HAP-1 (cell line): ENCODE data around the gene ASIC3.

ENCODE experiments used
- DNase-seq, 2 experiments: peaks; one replicate each; pipeline ENCODE4 v3.0.0-alpha.2; 2016 to 2020; ENCODE audit warnings: low spot score in 2 of 2
- H3K27me3 ChIP-seq: fragments of 250-450 bp; sonication (Bioruptor Pico); 2 replicates; pipeline ENCODE4 v1.5.1; 2020; ENCODE audit warnings: low read depth, mild to moderate bottlenecking, moderate library complexity
- H3K36me3 ChIP-seq: fragments of 250-450 bp; sonication (Bioruptor Pico); replicated peaks from 2 replicates; pipeline ENCODE4 v1.5.1; 2020; ENCODE audit warnings: mild to moderate bottlenecking
- H3K4me1 ChIP-seq: fragments of 250-450 bp; sonication (Bioruptor Pico); 2 replicates; pipeline ENCODE4 v1.5.1; 2020; ENCODE audit warnings: mild to moderate bottlenecking
- H3K4me3 ChIP-seq: fragments of 250-450 bp; sonication (Bioruptor Pico); 2 replicates; pipeline ENCODE4 v1.5.1; 2020; ENCODE audit warnings: mild to moderate bottlenecking, moderate library complexity
- H3K9me3 ChIP-seq: fragments of 250-450 bp; sonication (Bioruptor Pico); 2 replicates; pipeline ENCODE4 v1.5.1; 2020; ENCODE audit warnings: mild to moderate bottlenecking, moderate library complexity
- in situ Hi-C: fragments of 300-500 bp; cut with MboI; formaldehyde crosslinking; loops from 3 replicates; pipeline ENCODE4 v1.14.3; 2020; ENCODE audit warnings: low sequenced_read_pairs, inconsistent platforms, mixed read lengths

Gene ASIC3

DNA sequence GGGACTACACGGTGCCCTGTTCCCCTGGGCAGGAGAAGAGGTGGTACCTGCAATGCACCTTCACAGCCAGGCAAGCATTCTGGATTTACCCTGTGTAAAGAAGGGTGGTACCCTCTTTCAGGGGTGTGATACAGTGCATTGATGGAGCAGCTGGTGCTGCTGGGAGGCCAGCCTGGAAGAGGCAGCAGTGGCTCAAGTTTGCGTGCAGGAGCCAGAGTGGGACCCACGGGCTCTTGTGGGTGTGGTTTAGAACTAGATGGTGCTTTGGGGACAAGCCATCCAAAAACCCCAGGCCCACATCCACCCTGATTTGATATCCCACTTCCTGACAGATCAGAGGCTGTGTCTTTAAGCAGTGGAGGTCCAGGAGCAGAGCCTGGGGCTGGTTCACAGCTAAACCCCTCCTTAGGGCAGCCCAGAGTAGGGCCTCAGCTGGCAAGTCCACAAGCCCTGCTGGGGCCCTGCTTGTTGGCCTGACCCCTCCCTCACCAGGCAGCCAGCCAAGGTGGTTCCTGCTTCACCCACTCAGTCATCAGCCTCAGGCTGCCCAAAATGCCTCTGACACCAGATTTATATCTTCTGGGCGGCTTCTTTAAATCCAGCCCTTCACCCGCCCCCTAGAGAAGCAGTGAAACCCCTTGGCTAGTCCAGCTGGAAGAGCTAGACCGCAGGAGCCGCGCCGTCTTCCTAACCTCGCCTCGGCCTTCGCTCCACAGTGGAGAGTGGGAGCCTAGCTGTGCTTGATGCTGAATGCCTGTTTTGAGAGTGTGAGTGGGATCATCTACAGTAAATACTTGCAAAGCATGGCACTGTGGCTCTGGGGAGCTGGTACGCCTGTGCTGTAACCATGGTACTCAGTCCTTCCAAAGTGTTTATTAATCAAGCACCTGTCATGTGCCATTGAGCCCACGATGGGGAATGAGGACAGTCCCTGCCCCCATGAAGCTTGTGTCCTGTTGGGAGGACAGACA lies 1.4 kb upstream of the ASIC3 start:
- no peak for DNase-seq
- no peaks in the 10 kb centered on the region; the same call in 1 of the 2 replicates for H3K36me3 ChIP-seq
- no peaks in the 10 kb centered on the region for H3K27me3 ChIP-seq
- H3K4me3 ChIP-seq, result no peak overlapping the region
- in situ Hi-C loops, result no loop called here
- no peaks in the 10 kb centered on the region for H3K9me3 ChIP-seq
- no peaks in the 10 kb centered on the region for H3K4me1 ChIP-seq

DNA sequence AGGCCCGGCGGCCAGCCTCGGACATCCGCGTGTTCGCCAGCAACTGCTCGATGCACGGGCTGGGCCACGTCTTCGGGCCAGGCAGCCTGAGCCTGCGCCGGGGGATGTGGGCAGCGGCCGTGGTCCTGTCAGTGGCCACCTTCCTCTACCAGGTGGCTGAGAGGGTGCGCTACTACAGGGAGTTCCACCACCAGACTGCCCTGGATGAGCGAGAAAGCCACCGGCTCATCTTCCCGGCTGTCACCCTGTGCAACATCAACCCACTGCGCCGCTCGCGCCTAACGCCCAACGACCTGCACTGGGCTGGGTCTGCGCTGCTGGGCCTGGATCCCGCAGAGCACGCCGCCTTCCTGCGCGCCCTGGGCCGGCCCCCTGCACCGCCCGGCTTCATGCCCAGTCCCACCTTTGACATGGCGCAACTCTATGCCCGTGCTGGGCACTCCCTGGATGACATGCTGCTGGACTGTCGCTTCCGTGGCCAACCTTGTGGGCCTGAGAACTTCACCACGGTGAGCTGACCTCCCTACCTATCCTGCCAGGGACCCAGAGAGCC lies 656 bp downstream of the ASIC3 start:
- Histone ChIP-seq H3K9me3 (no peaks in the 10 kb centered on the region), H3K4me1 (no peaks in the 10 kb centered on the region), H3K4me3 (no peak overlapping the region), H3K36me3 (no peaks in the 10 kb centered on the region; the same call in 1 of the 2 replicates), H3K27me3 (no peaks in the 10 kb centered on the region)
- no peak for DNase-seq
- in situ Hi-C loops, result no loop called here

- Histone ChIP-seq H3K27me3 (no peaks in the 10 kb centered on the region), H3K4me3 (no peak overlapping the region), H3K4me1 (no peaks in the 10 kb centered on the region), H3K36me3 (no peaks in the 10 kb centered on the region), H3K9me3 (no peaks in the 10 kb centered on the region)
- no peak for DNase-seq
- in situ Hi-C loops, result no loop called here
Observed at GRCh38 chr7:151051108-151051507, 2.8 kb downstream of the ASIC3 start.

- in situ Hi-C loops, result no loop called here
Observed at GRCh38 chr7:151053096-151053495, 4.8 kb downstream of the ASIC3 start.

DNA sequence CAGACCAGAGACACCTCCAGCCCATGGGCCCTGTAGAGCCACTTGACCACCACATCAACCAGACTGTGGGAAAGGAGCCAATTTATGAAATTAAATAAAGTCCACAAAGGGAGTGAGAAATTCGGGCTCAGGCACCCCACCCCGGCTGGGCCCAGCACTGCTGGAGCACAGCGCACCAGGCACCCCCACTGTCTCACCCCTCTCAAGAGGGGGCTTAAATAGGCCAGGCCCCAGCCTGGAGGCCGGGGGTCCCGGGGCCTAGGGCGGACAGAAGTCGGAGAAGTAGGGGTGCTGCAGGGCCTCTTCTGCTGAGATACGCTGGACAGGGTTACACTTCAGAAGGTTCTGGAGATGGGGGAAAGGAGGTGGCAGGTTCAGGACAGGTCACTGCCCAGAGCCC lies 5.4 kb downstream of the ASIC3 start:
- peaks cover 6% of the 10 kb centered on the region for H3K4me1 ChIP-seq
- in situ Hi-C loops, result no loop called here
- no peaks in the 10 kb centered on the region for H3K36me3 ChIP-seq
- H3K27me3 ChIP-seq, result no peaks in the 10 kb centered on the region
- no peak for DNase-seq
- H3K9me3 ChIP-seq, result no peaks in the 10 kb centered on the region
- no peak overlapping the region for H3K4me3 ChIP-seq

More at GRCh38 chr7:151053096-151053495, 4.8 kb downstream of the ASIC3 start:
- Histone ChIP-seq H3K27me3 (no peaks in the 10 kb centered on the region), H3K36me3 (no peaks in the 10 kb centered on the region), H3K9me3 (no peaks in the 10 kb centered on the region), H3K4me1 (no peaks in the 10 kb centered on the region; the same call in 1 of the 2 replicates), H3K4me3 (no peak overlapping the region)
- DNase-seq, result no peak

GRCh38 chr7:151056283-151056665 lies 7.9 kb downstream of the ASIC3 start:
- peaks cover 16% of the 10 kb centered on the region for H3K4me1 ChIP-seq
- H3K4me3 ChIP-seq, result no peak overlapping the region
- H3K9me3 ChIP-seq, result no peaks in the 10 kb centered on the region
- H3K27me3 ChIP-seq, result no peaks in the 10 kb centered on the region
- no peaks in the 10 kb centered on the region for H3K36me3 ChIP-seq
- no peak for DNase-seq
- in situ Hi-C loops, result no loop called here

DNA sequence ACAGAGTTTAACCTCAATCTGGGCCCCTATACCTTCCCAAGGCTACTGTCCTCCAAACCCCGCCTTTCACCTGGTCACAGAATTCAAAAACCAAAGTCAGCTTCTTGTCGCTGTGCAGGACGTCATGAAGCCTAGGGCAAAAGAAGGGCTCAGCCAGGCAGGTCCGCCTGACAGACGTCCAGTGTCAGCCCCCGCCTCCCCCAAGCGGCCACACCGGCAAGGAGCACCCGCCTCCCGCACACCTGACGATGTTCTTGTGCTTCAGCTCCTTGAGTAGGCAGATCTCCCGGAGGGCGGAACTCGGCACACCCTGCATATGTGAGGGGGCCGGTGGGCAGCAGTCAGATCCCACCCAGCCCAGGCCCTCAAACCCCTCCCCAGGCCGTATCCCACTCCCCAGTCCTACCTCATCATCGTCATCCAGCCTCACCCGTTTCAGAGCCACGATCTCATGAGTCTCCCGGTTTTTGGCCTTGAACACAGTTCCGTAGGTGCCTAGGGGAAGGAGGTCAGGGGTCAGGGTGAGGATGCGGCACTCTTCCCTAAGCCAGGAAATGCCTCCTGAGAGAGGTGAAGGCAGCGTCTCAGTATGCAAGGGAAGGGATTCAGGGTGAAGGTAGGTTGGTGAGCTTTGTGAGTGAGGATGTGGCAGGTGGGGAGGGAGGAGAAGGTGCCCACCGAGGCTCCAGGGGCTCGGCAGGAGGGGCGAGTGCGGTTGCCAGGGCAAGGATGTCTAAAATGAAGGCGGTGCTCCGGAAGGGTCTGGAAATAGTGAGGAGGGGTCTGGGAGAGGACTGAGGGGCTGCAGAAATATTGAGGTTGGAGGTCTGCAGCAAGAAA lies 8.6 kb downstream of the ASIC3 start:
- Histone ChIP-seq H3K4me1 (peaks cover 21% of the 10 kb centered on the region), H3K36me3 (peaks cover 2% of the 10 kb centered on the region; the same call in 1 of the 2 replicates), H3K9me3 (no peaks in the 10 kb centered on the region), H3K4me3 (peak overlapping the region; percentile 88), H3K27me3 (no peaks in the 10 kb centered on the region)
- no peak for DNase-seq
- in situ Hi-C loops, result no loop called here

DNA sequence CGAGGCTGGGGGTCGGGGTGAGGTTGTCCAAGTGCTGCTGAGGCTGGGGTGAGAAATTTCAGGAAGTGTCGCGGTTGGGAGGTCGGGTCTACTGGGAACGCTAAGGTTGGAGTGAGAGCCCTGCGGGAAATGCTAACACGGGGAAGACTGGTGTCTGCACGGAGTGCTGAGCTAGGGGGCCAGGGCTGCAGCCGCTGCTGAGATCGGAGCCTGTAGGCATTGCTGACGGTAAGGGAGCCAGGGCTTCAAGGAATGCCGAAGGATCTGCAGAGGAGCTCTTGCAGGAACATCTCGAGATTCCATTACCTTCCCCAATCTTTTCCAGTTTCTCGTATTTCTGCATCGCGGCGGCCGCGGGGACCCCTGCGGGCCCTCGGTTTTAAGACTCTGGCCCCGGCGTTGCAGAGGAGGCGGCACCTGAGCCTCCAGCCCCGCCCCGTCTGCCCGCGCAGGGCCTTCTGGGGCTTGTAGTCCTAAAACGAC lies 9.2 kb downstream of the ASIC3 start, which contains the start of gene CDK5:
CDK5 (minus strand) TSS at position 392 of the 483 bp plus-strand sequence; CDS start at position 343, 49 bp downstream.
- Histone ChIP-seq H3K9me3 (no peaks in the 10 kb centered on the region), H3K27me3 (no peaks in the 10 kb centered on the region), H3K4me1 (peaks cover 23% of the 10 kb centered on the region), H3K4me3 (peak within 1 kb of the TSS; percentile 88), H3K36me3 (peaks cover 7% of the 10 kb centered on the region)
- DNase-seq, result no peak
- in situ Hi-C loops, result no loop called here

DNA sequence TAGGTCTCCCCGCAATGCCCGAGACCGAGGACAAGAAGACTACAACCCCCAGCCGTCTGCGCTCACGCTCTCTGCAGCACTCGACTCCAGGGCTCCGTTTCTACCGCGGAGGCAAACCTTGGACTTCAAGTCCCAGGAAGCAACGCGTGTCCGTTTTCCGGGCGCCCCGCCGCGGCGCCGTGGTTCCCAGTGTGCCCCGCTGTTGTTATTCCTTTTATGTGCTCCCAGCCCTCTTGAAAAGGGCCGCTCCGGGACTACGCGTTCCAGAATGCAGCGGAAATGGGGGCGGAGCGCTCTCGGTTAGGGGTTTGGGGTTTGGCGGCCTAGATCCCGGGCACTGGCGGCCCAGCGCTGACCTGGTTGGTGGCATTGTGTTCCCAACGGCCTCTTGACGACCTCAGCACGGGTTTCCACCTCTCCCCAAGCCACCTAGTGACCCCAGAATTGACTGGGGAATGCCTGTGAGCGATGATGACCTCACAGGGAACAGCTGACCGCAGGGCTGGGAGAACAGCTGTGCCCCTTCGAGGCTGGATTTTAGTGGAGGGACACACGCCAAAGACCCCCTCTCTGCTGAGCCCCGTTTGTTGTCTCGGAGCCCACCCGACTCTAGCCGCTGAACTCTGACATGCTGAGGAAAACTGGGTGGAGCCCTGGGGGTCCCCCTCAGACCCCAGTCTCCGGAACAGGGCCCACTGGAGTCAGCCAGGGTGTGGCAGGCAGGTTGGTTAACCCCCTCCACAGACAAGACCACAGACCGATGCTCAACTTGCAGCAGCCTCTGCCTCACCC lies 9.9 kb downstream of the ASIC3 start:
- in situ Hi-C loops, result no loop called here
- DNase-seq, result peak; percentile 97 to 98
- no peaks in the 10 kb centered on the region for H3K27me3 ChIP-seq
- H3K4me3 ChIP-seq, result peak overlapping the region; percentile 88
- peaks cover 10% of the 10 kb centered on the region for H3K36me3 ChIP-seq
- H3K9me3 ChIP-seq, result no peaks in the 10 kb centered on the region
- H3K4me1 ChIP-seq, result peaks cover 23% of the 10 kb centered on the region

- in situ Hi-C loops, result no loop called here
- H3K4me1 ChIP-seq, result peaks cover 23% of the 10 kb centered on the region
- no peak for DNase-seq
- peaks cover 16% of the 10 kb centered on the region for H3K36me3 ChIP-seq
- no peaks in the 10 kb centered on the region for H3K9me3 ChIP-seq
- peak overlapping the region; percentile 88 for H3K4me3 ChIP-seq
- H3K27me3 ChIP-seq, result no peaks in the 10 kb centered on the region
Observed at GRCh38 chr7:151058781-151059366, 10.5 kb downstream of the ASIC3 start.

DNA sequence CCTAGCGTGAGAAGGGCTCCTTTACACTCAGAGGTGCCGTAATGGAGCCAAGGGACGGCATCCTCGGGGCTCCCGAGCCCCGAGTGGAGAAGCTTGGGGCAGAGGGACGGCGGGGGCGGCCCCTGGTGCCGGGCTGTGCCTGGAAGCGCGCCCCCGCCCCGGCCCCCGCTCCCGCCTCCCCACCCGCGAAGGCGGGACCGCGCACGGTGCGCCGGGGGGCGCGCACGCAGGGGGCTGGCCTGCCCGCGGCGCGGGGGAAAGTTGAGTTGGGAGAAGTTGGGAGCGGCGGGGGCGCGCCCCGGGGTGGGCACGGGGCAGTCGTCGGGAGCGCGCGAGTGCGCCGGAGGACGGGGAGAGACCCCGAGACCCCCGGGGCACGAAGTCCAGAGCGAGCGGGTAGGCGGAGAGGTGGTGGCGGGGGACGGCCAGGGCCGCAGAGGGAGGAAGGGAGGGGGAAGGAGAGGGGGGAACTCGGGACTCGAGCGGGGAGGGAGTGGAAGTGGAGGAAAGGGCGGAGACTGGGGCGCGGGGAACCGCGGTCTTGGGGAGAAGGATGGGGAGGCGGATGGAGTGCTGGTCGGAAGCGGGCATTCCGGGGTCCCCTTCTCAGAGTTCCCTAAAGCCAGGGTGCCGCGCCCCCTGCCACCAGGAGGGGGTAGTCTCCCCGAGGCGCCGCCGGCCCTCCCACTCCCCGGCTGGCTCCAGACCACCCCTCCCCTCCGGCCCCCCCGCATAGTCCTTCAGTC lies 11.2 kb downstream of the ASIC3 start, which contains the start of gene SLC4A2:
SLC4A2 (plus strand) TSS at position 223 of the 746 bp plus-strand sequence. CDS start 2,399 bp downstream, outside the sequence.
- peaks cover 19% of the 10 kb centered on the region for H3K36me3 ChIP-seq
- H3K4me3 ChIP-seq, result peak within 1 kb of the TSS; percentile 88
- H3K9me3 ChIP-seq, result no peaks in the 10 kb centered on the region
- no peaks in the 10 kb centered on the region for H3K27me3 ChIP-seq
- DNase-seq, result peak; percentile 45 to 86
- peaks cover 23% of the 10 kb centered on the region for H3K4me1 ChIP-seq
- in situ Hi-C loops, result no loop called here

DNA sequence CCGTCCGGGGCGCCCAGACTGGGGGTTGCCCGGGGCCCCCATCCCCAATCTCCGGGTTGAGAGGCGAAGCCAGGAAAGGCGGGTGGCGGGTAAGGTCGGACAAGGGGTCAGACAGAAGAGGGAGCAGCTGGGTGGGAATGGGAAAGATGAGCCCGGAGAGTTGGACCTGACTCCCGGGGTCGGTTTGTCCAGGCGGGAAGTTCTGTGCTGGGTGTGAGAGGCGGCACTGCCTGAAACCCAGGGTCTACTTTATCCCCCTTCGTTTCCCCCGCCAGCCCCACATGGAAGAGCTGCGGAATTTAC lies 11.7 kb downstream of the ASIC3 start:
- peaks cover 23% of the 10 kb centered on the region for H3K4me1 ChIP-seq
- no peaks in the 10 kb centered on the region for H3K27me3 ChIP-seq
- H3K9me3 ChIP-seq, result no peaks in the 10 kb centered on the region
- peaks cover 24% of the 10 kb centered on the region for H3K36me3 ChIP-seq
- in situ Hi-C loops, result no loop called here
- peak overlapping the region; percentile 88 for H3K4me3 ChIP-seq
- no peak for DNase-seq
